Measurements from ENCODE around the gene NT5C2.

NT5C2 gene

GRCh38 chr10:103124420-103125096 is 68.5 kb downstream of the NT5C2 start:
- no peak for DNase-seq (ENCODE audit: low read depth in 2 of 2)

GRCh38 chr10:103123282-103124024 is 69.6 kb downstream of the NT5C2 start:
- no peak for DNase-seq (ENCODE audit: low read depth in 2 of 2)

- no peak for DNase-seq (ENCODE audit: low read depth in 2 of 2)
These were observed 71.9 kb downstream of the NT5C2 start for GRCh38 chr10:103120977-103121735.

- no peak for DNase-seq (ENCODE audit: low read depth in 2 of 2)
These were observed 72.5 kb downstream of the NT5C2 start for GRCh38 chr10:103120546-103120945.

GRCh38 chr10:103117247-103117646 is 75.8 kb downstream of the NT5C2 start:
- no peak for DNase-seq (ENCODE audit: low read depth in 2 of 2)

GRCh38 chr10:103114876-103115275 is 78.2 kb downstream of the NT5C2 start:
- DNase-seq (ENCODE audit: low read depth in 2 of 2) = no peak

- no peak for DNase-seq (ENCODE audit: low read depth in 2 of 2)
These were observed 80.9 kb downstream of the NT5C2 start for GRCh38 chr10:103111918-103112877.

GRCh38 chr10:103111031-103111917 is 81.8 kb downstream of the NT5C2 start:
- no peak for DNase-seq (ENCODE audit: low read depth in 2 of 2)

GRCh38 chr10:103110407-103110806 is 82.7 kb downstream of the NT5C2 start:
- DNase-seq (ENCODE audit: low read depth in 2 of 2) = no peak

- DNase-seq (ENCODE audit: low read depth in 2 of 2) = no peak
These were observed 83.3 kb downstream of the NT5C2 start for GRCh38 chr10:103109821-103110220.

GRCh38 chr10:103106539-103106938 is 86.5 kb downstream of the NT5C2 start:
- no peak for DNase-seq (ENCODE audit: low read depth in 2 of 2)

- DNase-seq (ENCODE audit: low read depth in 2 of 2) = no peak
These were observed 87.6 kb downstream of the NT5C2 start for GRCh38 chr10:103105462-103105861.

GRCh38 chr10:103104721-103105120 is 88.4 kb downstream of the NT5C2 start:
- no peak for DNase-seq (ENCODE audit: low read depth in 2 of 2)

GRCh38 chr10:103103989-103104388 is 89.1 kb downstream of the NT5C2 start:
- no peak for DNase-seq (ENCODE audit: low read depth in 2 of 2)

GRCh38 chr10:103102195-103102594 is 90.9 kb downstream of the NT5C2 start:
- no peak for DNase-seq (ENCODE audit: low read depth in 2 of 2)

GRCh38 chr10:103100620-103101019 is 92.5 kb downstream of the NT5C2 start:
- no peak for DNase-seq (ENCODE audit: low read depth in 2 of 2)

- DNase-seq (ENCODE audit: low read depth in 2 of 2) = no peak
These were observed 94.8 kb downstream of the NT5C2 start for GRCh38 chr10:103098240-103098639.

- no peak for DNase-seq (ENCODE audit: low read depth in 2 of 2)
These were observed 96.9 kb downstream of the NT5C2 start for GRCh38 chr10:103096130-103096529.

GRCh38 chr10:103095005-103095404 is 98.1 kb downstream of the NT5C2 start:
- no peak for DNase-seq (ENCODE audit: low read depth in 2 of 2)

GRCh38 chr10:103090911-103091310 is 102.2 kb downstream of the NT5C2 start:
- DNase-seq (ENCODE audit: low read depth in 2 of 2) = no peak
